GM18873 (cell line): ENCODE data around the gene PLAC1.

ENCODE experiments used
- ATAC-seq: cut with Tn5 transposase; IDR thresholded peaks from one replicate; pipeline ENCODE4 v1.9.1; 2021; ENCODE audit warnings: mild to moderate bottlenecking, moderate library complexity, moderate number of reproducible peaks; ENCODE audit not compliant: unreplicated experiment, low FRiP score

Gene PLAC1

GRCh38 chrX:134545510-134545909, 112.8 kb downstream of the PLAC1 start:
- no peak for ATAC-seq

GRCh38 chrX:134544513-134545151, 113.6 kb downstream of the PLAC1 start:
- ATAC-seq, result no peak

GRCh38 chrX:134544135-134544512, 114.1 kb downstream of the PLAC1 start:
- no peak for ATAC-seq

- ATAC-seq, result no peak
Observed at GRCh38 chrX:134543288-134543687, 115.0 kb downstream of the PLAC1 start.

- ATAC-seq, result no peak
Observed at GRCh38 chrX:134542485-134542884, 115.8 kb downstream of the PLAC1 start.

GRCh38 chrX:134541906-134542305, 116.4 kb downstream of the PLAC1 start:
- no peak for ATAC-seq

GRCh38 chrX:134538316-134538715, 120.0 kb downstream of the PLAC1 start:
- no peak for ATAC-seq

GRCh38 chrX:134537179-134537955, 120.9 kb downstream of the PLAC1 start:
- ATAC-seq, result no peak

- ATAC-seq, result no peak
Observed at GRCh38 chrX:134533952-134534351, 124.3 kb downstream of the PLAC1 start.

- no peak for ATAC-seq
Observed at GRCh38 chrX:134533352-134533751, 124.9 kb downstream of the PLAC1 start.

GRCh38 chrX:134530845-134531244, 127.4 kb downstream of the PLAC1 start:
- ATAC-seq, result no peak

GRCh38 chrX:134529481-134529880, 128.8 kb downstream of the PLAC1 start:
- no peak for ATAC-seq

- ATAC-seq, result no peak
Observed at GRCh38 chrX:134528960-134529359, 129.3 kb downstream of the PLAC1 start.

- ATAC-seq, result no peak
Observed at GRCh38 chrX:134526399-134526798, 131.9 kb downstream of the PLAC1 start.

GRCh38 chrX:134525086-134525792, 133.0 kb downstream of the PLAC1 start:
- no peak for ATAC-seq

- no peak for ATAC-seq
Observed at GRCh38 chrX:134524181-134524580, 134.1 kb downstream of the PLAC1 start.

GRCh38 chrX:134520860-134521390, 137.3 kb downstream of the PLAC1 start:
- no peak for ATAC-seq
